ENCODE results near the gene CDH5. TPM values are rescaled to one million over a fixed set of nuclear protein-coding genes. Genes with fewer than 3 reads are reported as not detected.

The CDH5 gene
- total and polyA plus RNA-seq, 2 of the 8 experiments (the other 6 are each of a cell fraction or from before 2014, with no cell fraction given), result 0.32 TPM

- Histone ChIP-seq H3K4me1 (replicated peaks in 1 of 4; ENCODE audit: control insufficient read depth in 3 of 4, insufficient read depth in 4 of 4, low read length in 3 of 4) (peaks cover 0 to 13% (median 2%) of the 10 kb centered on the region in 4 experiments; a peak in 3 of 7 replicates), H3K9ac (replicated peaks in 1 of 4; ENCODE audit: extremely low read depth in 1 of 4, low read depth in 3 of 4, low read length in 3 of 4) (no peak overlapping the region), H4K91ac (replicated peaks; ENCODE audit: insufficient read length, low read length) (no peak overlapping the region), H3K56ac (replicated peaks; ENCODE audit: insufficient read length, low read depth, low read length) (no peak overlapping the region), H2AFZ (ENCODE audit: low read length) (no peak overlapping the region), H4K20me1 (replicated peaks in 1 of 2; ENCODE audit: control insufficient read depth in 1 of 2, insufficient read depth in 2 of 2, low read length in 2 of 2) (no peaks in the 10 kb centered on the region), H3K9me3 (ENCODE audit: insufficient read depth in 2 of 2, low read depth in 1 of 2, low read length in 1 of 2) (no peaks in the 10 kb centered on the region), H3K27me3 (replicated peaks in 1 of 4; ENCODE audit: control insufficient read depth in 3 of 4, extremely low read depth in 1 of 4, insufficient read depth in 3 of 4, low read length in 3 of 4) (peaks cover 0 to 8% (median 2%) of the 10 kb centered on the region in 4 experiments; a peak in 3 of 7 replicates), H3K79me2 (ENCODE audit: control insufficient read depth in 1 of 2, insufficient read depth in 2 of 2, low read length in 2 of 2) (no peaks in the 10 kb centered on the region), H2BK20ac (ENCODE audit: low read length) (peak overlapping the region; percentile 11; the same call in 1 of the 2 replicates), H3K36me3 (ENCODE audit: control insufficient read depth in 2 of 4, insufficient read depth in 4 of 4, low read length in 3 of 4) (no peaks in the 10 kb centered on the region), H3K4ac (replicated peaks; ENCODE audit: insufficient read length, low read depth, low read length) (no peak overlapping the region), H2AK5ac (ENCODE audit: low read depth, low read length) (0 out of 2 replicates have a peak overlapping the region, but pooled peaks have one; percentile 1), H2BK5ac (ENCODE audit: low read depth, low read length) (no peak overlapping the region), H3K18ac (ENCODE audit: extremely low read depth, low read length) (no peak overlapping the region; the same call in 1 of the 2 replicates), H2BK120ac (replicated peaks; ENCODE audit: low read depth, low read length) (no peak overlapping the region), H3K79me1 (ENCODE audit: low read depth, low read length) (no peaks in the 10 kb centered on the region), H4K8ac (ENCODE audit: extremely low read depth, insufficient read depth, low read length) (no peak overlapping the region), H3K23me2 (ENCODE audit: low read depth, low read length) (no peaks in the 10 kb centered on the region), H2BK15ac (ENCODE audit: low read length) (no peak overlapping the region), H4K5ac (ENCODE audit: insufficient read length, low read depth, low read length) (no peak overlapping the region), H2BK12ac (ENCODE audit: low read depth, low read length) (peak overlapping the region; percentile 2; the same call in 1 of the 2 replicates), H3K27ac (ENCODE audit: low read depth, low read length) (no peak overlapping the region), H3K4me2 (ENCODE audit: insufficient read depth in 1 of 2, low read depth in 2 of 2, low read length in 2 of 2) (no peak overlapping the region; a peak in 1 of 4 replicates), H3K14ac (ENCODE audit: insufficient read length) (no peak overlapping the region), H3K23ac (ENCODE audit: insufficient read length) (no peak overlapping the region), H3K4me3 (ENCODE audit: extremely low read depth in 1 of 4, insufficient read depth in 2 of 4, low read depth in 3 of 4, low read length in 4 of 4) (no peak overlapping the region)
- 100% methylated on average over 1 of the region's 1 CpG; no CpG with 5 or more reads in 1 of the 2 experiments for WGBS, 2 experiments (ENCODE audit: extremely low coverage in 1 of 2, insufficient coverage in 1 of 2, insufficient read length in 1 of 2, insufficient replicate concordance in 2 of 2, low coverage in 1 of 2, low lambda C conversion rate in 2 of 2, missing lambda C conversion rate in 1 of 2)
- FAIRE-seq (no peak), DNase-seq (ENCODE audit: low read depth in 1 of 2, low spot score in 2 of 2) (no peak)
- ChIA-PET POLR2A (ENCODE audit: partially characterized antibody) (no interaction called here), CTCF (ENCODE audit: partially characterized antibody) (interaction anchor here (0.7 to 2.8 kb wide), 6 partner anchors 11 to 168 kb away, joined by 3 to 11 read pairs (median 4); no protein-coding TSS in a partner anchor)
- TF ChIP-seq TBP (IDR thresholded peaks at IDR 0.05; ENCODE audit: low read depth, low read length) (no peak), KDM5A (IDR thresholded peaks at IDR 0.05; ENCODE audit: low read length) (no peak), NRF1 (IDR thresholded peaks at IDR 0.05; ENCODE audit: low read depth, low read length) (no peak), CBX8 (IDR thresholded peaks at IDR 0.05; ENCODE audit: borderline replicate concordance, low read depth, low read length) (no peak), JUN (IDR thresholded peaks at IDR 0.05; ENCODE audit: low read depth, low read length) (no peak), FOSL1 (IDR thresholded peaks at IDR 0.05; ENCODE audit: insufficient read depth, low read depth, low read length) (no peak), BCL11A (IDR thresholded peaks at IDR 0.05; ENCODE audit: low read depth in 2 of 2, low read length in 2 of 2) (no peak), TCF12 (IDR thresholded peaks at IDR 0.05; ENCODE audit: low read depth, low read length) (no peak), CTBP2 (IDR thresholded peaks at IDR 0.05; ENCODE audit: borderline replicate concordance, insufficient read depth, insufficient read length, low read length) (no peak), SIX5 (IDR thresholded peaks at IDR 0.05; ENCODE audit: low read depth, low read length) (no peak), BACH1 (IDR thresholded peaks at IDR 0.05; ENCODE audit: low read length) (no peak)
- TF ChIP-seq, protein P1, sequence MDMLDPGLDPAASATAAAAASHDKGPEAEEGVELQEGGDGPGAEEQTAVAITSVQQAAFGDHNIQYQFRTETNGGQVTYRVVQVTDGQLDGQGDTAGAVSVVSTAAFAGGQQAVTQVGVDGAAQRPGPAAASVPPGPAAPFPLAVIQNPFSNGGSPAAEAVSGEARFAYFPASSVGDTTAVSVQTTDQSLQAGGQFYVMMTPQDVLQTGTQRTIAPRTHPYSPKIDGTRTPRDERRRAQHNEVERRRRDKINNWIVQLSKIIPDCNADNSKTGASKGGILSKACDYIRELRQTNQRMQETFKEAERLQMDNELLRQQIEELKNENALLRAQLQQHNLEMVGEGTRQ (IDR thresholded peaks at IDR 0.05; ENCODE audit: low read length), result no peak
Measured at GRCh38 chr16:66435896-66436295, 69.4 kb downstream of the CDH5 start.
